RKO (cell line): ENCODE data around the gene GOLT1B.

Experiments
- DNase-seq: peaks from one replicate; pipeline ENCODE4 v3.0.0-alpha.2; 2016; ENCODE audit warnings: low spot score

Gene GOLT1B

DNA sequence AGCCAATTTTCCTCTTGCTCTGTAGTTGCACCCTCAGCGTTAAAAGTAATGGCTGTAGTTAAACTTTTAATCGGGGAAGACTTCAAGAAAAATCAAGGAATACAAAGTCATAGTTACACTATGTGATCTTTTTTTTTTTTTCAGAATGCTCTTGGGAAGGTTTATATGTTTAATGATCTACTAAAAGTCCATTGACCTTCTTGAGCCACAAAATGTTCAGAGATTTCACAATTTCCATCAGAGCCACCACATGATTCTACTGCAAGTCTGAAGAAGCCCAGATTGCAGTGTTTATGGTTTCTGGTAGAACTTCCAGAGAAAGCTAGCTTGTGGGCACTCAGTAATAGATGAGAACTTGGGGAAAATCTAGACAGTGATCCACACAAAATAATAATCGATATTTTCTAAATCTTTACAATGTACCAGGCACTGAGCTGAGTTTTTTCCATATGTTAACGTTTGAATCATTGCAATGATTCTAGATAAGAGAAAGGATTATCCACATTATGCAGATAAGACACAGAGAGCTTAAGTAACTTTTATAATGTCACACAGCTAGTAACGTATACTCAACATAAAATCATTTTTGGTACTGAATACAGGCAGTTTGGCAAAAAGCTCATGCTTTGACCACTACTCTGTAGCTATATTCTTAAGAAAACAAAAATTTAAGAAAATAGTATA, 64.8 kb downstream of the GOLT1B start:
- DNase-seq, result no peak

DNA sequence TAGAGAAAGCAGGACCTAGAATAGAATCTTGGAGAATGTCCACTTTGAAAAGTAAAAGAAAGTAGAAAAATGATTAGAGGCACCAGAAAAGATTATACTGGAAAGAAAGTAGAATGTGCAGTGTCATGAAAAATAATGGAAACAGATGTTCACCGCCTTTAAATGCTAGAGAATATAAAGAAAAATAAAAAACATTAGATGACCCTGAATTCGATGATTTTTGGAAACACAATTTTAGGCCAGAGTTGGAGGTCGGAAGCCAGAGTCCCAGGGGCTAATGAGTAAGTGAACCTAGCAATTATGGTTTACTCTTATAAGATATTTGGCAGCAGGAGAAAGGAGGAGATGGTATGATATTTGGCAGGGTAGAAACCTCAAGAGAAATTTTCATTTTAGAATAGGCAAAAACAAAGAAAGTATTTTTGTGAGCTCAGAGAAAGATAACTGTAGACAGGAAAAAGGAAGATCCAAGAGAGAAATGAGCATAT, 65.4 kb downstream of the GOLT1B start:
- DNase-seq, result no peak
